Activated T-cell treated with anti-CD3 and anti-CD28 coated beads for 48 hours (primary cell): Measurements from ENCODE around the gene CCDC33.

ENCODE experiments used
- DNase-seq: peaks from one replicate; pipeline ENCODE4 v3.0.0-alpha.2; 2020; ENCODE audit warnings: low read depth

CCDC33 gene

GRCh38 chr15:74259292-74259648 is 23.1 kb downstream of the CCDC33 start:
- no peak for DNase-seq

DNA sequence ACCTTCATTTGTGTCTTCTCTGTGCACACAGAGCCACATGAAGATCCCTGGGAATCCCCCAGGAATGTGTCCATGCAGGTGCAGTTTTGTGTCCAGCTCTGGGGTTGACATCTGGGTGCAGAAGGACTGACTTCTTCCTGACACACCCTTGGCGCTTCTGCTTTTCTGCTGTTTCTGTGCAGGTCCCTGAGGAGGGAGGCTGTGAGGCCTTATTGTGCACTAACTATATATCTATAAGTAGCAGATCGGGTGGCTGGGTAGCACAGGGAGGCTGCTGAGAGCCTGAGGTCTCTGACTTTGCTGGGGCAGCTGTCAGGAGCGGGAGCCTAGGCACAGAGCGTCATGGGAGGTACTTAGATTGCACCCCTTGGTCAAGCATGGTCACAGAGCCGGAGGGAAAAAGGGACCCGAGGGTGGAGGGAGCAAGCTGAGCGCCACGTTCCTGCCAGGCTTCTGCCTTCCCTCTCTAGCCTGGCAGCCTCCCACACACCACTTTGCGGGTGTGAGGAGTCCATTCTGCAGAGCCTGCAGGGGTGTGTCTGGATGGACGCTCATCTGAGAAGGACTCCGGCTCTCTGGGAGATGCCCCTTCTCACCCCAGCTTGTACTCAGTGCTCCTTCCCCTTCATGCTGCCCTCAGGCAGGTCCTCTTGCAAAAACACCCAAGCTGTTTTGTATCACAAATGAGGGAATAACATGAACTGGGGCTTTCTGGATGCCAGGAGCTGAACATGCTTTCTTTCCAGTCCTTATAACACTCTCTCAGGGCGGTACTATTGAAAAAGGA is 23.9 kb downstream of the CCDC33 start:
- DNase-seq = no peak

GRCh38 chr15:74261041-74261440 is 24.9 kb downstream of the CCDC33 start:
- no peak for DNase-seq

DNA sequence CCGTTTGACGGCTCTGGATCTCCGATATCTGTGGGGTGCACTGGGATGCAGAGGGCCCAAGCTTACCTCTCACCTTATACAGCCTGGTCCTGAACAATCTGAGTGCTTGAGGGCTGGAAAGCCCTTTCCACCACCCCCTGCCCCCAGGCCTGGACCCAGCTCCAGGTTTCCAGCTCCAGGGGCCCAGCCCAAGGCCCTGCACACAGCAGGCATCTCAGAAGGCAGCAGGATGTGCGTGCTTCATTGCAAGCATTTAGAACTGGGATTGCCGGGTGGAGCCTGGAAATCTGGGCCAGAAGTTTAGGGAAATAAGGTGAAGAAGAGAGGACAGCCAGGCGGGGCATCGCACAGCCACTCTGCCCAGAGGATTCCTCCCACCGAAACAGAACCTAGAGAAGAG is 25.6 kb downstream of the CCDC33 start:
- DNase-seq = no peak

- no peak for DNase-seq
Observed at GRCh38 chr15:74262151-74262550, 26.0 kb downstream of the CCDC33 start.

DNA sequence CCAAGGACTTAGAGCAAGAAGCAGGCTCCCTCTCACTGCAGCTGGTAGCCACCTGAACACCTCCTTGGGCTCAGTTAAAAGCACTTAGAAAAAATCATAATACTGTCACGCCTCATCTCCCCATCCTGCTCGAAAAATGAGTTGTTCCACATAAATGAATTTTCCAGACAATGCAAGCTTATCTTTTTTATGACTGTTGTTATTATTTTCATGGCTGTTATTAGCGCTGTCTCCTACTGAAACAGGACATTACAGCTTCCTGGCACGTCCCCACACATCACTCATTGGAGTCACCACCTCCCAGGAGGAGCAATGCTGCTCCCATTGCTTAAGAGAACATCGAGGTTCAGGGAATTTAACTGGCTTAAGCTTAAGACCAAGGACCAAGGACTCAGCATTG is 26.5 kb downstream of the CCDC33 start:
- no peak for DNase-seq

DNA sequence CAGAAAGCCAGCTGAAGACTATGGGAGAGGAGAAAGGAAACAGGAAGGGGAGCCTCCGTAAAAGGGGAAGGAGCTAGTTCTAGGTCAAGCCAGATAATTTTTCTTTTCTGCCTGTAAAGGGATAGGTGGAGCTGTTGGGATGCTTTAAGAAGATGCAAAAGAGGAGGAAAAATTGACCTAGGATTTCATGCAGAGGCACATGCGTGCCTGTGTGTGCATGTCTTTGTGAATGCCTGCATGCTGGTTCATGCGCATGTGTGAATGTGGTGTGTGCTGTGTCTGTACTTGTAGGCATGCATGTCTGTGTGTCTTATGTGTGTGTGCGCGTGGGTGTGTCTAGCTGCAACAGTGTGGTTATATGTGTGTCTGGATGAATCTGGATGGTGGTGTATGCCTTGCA is 27.3 kb downstream of the CCDC33 start:
- DNase-seq = no peak

DNA sequence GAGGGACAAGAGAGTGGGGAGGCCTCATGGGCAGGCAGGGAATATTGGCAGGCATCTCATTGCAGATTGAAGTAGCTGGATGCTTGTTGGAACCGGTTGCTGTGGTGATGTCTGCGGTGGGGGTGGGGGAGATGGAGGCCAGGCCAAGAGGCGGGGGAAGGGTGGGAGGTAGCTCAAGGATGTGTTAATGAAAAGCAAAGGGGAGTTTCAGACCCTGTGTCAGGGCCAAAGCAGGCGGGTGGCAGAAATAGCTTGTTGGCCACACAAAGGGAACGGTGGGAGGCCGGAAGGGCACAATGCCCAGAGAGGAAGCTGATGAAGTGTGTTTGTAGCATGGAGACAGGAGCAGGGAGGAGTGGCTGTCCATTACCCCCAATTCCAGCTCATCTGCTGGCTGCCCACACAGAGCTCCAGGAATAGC is 28.0 kb downstream of the CCDC33 start:
- DNase-seq = no peak

- DNase-seq = no peak
Observed at GRCh38 chr15:74265046-74265639, 29.0 kb downstream of the CCDC33 start.

GRCh38 chr15:74268020-74268419 is 31.9 kb downstream of the CCDC33 start:
- DNase-seq = no peak

DNA sequence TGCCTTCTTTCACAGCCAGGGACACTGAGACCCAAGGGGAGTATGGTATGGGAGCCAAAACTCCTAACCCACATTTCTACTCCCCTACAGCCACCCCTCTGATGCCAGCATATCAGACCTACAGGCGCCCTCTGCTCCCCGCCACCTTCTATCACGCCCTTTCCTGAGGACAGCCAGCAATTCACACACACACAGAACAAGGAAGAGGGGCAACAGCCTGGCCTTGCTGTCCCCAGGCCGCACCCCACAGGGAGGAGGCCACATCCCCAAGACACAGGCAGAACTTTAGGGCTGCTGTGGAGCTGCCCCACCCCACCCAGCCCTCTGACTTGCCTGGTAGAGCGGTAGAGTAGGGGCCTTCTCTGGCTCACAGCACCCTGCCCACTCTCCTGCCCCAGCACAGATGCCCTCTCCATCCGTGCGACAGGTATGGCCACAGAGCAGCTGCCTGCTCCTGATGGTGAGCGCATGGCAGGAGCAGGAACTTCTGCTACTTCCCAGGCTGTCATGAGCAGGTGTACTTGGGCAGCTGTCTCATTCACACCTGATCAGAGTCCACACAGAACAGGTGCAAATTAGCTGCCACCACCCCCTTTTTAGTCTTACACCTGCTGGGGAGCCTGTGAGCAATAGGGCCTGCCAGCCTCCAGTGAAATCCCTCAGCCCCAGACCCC is 33.4 kb downstream of the CCDC33 start:
- DNase-seq = no peak

DNA sequence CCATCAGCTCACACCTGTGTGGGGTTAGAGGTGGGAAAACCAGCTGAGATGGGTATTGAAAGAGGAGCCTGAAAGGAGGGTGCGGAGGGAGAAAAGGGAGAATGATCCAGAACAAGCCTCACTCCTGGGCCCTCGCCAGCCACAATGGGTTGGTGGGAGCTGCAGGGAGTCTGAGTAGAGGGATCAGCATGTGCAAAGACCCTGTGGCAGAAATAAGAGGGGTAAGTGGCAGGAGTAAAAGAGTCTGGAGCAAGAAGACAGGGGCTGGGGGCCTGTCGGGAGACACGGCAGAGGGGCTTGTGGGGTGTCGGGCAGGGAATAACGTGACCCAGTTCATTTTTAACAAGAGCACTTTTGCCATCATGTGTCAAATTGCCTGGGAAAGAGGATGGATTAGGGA is 34.0 kb downstream of the CCDC33 start:
- DNase-seq = no peak

- no peak for DNase-seq
Observed at GRCh38 chr15:74270854-74271520, 34.9 kb downstream of the CCDC33 start.

DNA sequence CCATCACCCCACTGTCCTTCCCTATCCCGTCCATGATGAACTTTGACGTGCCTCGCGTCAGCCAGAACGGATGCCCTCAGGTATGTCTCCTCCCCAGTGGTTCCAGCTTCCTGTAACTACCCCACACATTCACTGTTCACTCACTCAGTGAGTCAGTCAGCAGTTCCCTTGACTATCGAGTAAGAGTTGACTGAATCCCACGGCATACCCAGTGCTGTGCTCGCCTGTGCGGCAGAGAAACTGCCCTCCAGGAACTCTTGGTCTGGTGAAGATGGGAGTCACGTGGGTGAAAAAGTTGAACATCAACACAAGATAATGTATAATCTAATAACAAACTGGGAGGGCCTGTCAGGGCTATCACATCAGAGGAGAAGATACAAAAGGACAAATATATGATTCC is 36.7 kb downstream of the CCDC33 start:
- no peak for DNase-seq

- no peak for DNase-seq
Observed at GRCh38 chr15:74274470-74275038, 38.4 kb downstream of the CCDC33 start.

GRCh38 chr15:74275957-74276356 is 39.8 kb downstream of the CCDC33 start:
- DNase-seq = no peak

DNA sequence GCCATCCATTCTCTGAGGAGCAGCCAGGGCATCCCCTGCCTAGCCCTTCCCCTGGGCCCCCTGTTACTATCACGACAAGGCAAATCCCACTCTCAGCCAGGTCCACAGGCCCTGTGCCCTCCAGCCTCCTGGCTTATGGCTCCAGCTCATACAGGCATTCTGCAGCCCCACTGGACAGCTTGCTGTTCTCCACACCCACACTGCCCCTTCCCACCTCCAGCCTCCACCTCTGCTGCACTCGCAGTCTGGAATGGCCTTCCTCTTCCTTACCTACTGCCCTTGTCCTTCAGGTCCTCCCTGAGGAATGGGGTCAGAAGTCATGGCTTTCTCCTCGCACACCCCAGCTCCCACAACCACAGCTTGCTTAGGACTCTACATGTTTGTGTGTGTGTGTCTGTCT is 40.4 kb downstream of the CCDC33 start:
- no peak for DNase-seq

- DNase-seq = no peak
Observed at GRCh38 chr15:74277242-74277810, 41.2 kb downstream of the CCDC33 start.

- DNase-seq = no peak
Observed at GRCh38 chr15:74278207-74278606, 42.1 kb downstream of the CCDC33 start.

- DNase-seq = no peak
Observed at GRCh38 chr15:74281147-74282133, 45.3 kb downstream of the CCDC33 start.

DNA sequence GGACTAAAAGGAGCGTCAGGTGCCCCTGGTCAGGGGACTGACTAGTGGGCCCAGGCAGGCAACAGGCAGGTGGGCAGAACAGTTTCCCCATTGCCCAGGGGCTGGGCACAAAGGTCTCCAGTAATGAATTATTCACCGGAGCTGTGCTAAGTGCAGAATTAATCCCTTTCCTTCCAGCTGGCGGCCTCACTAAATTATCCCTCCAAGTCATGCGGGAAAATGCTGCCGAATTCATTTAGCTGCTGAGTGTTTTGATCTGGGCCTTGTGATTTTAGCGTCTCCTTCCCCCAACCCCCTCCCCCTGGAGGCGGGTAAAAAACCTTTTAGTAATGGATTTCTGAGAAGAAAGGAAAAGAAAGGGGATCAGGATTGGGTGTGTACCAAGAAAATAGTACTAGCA is 47.2 kb downstream of the CCDC33 start:
- no peak for DNase-seq
